Testis (tissue), 2 donors: ENCODE data around the gene EAF1.

Experiments
- POLR2A ChIP-seq: fragments of 450-650 bp; IDR thresholded peaks from one replicate; pipeline ENCODE4 v1.6.1; 2017; ENCODE audit warnings: antibody characterized with exemption, mild to moderate bottlenecking, moderate library complexity
- TF ChIP-seq, protein P1 (sequence below), 3 experiments: fragments of 450-650 bp in 2 of 3; fragments of 200-600 bp in 1 of 3; sonication (generic) in 1 of 3; IDR thresholded peaks; one replicate each; pipeline ENCODE4 v1.5.1; 2016 to 2019; ENCODE audit warnings: antibody characterized with exemption in 3 of 3, mild to moderate bottlenecking in 2 of 3, moderate library complexity in 1 of 3

DNA sequence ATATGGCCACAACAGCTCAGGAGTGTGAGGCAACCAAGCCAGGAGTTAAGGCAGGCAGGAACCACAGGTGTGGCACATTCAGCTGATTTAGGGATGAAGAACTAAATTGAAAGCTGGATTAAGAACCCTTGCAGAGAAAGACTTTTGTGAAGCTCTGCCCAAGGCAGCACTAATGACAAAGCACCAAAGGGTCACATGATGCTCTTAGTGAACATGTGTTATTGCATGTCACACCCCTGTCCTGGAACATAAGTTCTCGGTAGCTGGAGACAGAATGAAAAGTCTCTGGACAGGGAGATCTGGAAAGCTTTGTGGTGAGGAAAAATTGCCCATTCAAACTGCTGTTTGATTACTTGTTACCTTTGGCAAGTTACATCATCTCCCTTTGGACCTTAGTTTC, 3.2 kb downstream of the EAF1 start:
- TF ChIP-seq, protein P1, sequence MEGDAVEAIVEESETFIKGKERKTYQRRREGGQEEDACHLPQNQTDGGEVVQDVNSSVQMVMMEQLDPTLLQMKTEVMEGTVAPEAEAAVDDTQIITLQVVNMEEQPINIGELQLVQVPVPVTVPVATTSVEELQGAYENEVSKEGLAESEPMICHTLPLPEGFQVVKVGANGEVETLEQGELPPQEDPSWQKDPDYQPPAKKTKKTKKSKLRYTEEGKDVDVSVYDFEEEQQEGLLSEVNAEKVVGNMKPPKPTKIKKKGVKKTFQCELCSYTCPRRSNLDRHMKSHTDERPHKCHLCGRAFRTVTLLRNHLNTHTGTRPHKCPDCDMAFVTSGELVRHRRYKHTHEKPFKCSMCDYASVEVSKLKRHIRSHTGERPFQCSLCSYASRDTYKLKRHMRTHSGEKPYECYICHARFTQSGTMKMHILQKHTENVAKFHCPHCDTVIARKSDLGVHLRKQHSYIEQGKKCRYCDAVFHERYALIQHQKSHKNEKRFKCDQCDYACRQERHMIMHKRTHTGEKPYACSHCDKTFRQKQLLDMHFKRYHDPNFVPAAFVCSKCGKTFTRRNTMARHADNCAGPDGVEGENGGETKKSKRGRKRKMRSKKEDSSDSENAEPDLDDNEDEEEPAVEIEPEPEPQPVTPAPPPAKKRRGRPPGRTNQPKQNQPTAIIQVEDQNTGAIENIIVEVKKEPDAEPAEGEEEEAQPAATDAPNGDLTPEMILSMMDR (IDR thresholded peaks at IDR 0.05), result no peak
- no peak for TF ChIP-seq POLR2A
